ENCODE results near the gene ENTHD1.

DNA sequence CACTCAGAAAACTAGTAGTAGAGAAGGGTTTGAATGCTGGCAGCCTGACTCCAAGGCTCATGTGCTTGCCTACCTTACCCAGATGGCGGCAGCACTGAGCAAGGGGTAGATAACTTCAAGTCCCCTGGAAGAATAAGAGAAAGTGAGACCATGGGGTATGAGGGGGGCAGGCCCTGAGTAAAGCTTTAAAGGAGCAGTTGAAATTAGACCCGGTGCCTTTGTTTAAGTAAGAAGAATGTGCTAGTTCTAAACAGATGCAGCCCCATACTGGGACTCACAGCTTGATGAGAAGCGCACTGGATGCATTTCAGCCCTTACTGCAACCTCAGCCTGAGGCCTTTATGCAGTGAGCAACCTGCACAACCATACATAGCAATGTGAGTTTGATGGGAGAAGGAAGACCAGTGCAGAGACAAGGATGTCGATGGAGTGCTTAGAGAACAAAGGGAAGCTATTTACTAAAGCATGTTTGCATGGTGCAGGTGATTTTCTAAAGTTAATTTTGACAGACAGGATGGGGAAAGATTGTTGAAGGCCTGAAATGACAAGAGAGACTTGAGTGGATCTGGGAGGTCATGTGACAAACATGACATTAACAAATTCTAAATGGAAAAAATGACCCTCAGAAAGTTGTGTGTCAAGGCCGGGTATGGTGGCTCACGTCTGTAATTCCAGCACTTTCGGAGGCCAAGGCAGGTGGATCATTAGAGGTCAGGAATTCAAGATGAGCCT, 39.5 kb upstream of the ENTHD1 start:
- TF ChIP-seq, protein P1, sequence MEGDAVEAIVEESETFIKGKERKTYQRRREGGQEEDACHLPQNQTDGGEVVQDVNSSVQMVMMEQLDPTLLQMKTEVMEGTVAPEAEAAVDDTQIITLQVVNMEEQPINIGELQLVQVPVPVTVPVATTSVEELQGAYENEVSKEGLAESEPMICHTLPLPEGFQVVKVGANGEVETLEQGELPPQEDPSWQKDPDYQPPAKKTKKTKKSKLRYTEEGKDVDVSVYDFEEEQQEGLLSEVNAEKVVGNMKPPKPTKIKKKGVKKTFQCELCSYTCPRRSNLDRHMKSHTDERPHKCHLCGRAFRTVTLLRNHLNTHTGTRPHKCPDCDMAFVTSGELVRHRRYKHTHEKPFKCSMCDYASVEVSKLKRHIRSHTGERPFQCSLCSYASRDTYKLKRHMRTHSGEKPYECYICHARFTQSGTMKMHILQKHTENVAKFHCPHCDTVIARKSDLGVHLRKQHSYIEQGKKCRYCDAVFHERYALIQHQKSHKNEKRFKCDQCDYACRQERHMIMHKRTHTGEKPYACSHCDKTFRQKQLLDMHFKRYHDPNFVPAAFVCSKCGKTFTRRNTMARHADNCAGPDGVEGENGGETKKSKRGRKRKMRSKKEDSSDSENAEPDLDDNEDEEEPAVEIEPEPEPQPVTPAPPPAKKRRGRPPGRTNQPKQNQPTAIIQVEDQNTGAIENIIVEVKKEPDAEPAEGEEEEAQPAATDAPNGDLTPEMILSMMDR (conservative IDR thresholded peaks at IDR 0.05; ENCODE audit: low read length) = peak; percentile 90
- TF ChIP-seq EZH2phosphoT487 (IDR thresholded peaks at IDR 0.05; ENCODE audit: borderline replicate concordance, low read depth, low read length) = no peak
